ENCODE results near the gene MYCN.
"Not testable (repeated sequence)": the region's sequence is repeated elsewhere in the genome, so short reads cannot be mapped to it uniquely, and the experiment has no call there.

Gene MYCN

DNA sequence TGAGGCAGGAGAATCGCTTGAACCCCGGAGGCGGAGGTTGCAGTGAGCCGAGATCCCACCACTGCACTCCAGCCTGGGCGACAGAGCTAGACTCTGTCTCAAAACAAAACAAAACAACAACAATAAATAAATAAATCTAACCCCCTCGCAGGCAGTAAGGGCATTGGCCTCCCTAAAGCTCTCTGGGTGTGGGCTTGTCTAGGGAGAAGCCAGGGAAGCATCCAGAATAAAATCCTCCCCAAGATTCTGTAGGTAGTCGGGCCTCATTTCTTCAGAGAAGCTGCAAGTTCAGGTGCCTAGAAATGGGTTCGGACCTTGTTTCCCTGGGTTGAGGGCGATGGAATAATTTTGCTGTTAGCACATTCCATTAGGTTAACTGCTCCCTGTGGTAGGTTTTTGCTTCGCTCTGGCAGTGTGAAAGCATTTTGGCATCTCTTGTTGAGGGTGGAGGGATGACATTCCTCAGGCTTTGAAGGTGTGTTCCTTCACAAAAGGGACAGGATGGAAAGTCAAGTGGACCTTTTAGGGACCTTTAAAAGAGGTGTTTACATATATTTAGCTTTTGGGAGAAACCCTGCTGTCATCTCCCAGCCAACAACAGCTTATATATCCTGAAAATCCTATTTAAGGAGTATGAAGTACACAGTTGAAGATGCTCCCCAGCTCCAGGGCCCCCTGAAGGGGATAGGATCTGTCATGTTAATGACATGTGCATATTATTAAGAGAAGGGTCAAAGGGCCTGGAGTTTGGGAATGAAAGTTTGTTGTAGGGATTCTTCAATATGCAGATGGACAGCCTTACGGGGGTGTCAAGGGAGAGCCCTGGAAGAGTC is 17.7 kb downstream of the MYCN start:
- DNase-seq (ENCODE audit: low spot score): peak; percentile 95

DNA sequence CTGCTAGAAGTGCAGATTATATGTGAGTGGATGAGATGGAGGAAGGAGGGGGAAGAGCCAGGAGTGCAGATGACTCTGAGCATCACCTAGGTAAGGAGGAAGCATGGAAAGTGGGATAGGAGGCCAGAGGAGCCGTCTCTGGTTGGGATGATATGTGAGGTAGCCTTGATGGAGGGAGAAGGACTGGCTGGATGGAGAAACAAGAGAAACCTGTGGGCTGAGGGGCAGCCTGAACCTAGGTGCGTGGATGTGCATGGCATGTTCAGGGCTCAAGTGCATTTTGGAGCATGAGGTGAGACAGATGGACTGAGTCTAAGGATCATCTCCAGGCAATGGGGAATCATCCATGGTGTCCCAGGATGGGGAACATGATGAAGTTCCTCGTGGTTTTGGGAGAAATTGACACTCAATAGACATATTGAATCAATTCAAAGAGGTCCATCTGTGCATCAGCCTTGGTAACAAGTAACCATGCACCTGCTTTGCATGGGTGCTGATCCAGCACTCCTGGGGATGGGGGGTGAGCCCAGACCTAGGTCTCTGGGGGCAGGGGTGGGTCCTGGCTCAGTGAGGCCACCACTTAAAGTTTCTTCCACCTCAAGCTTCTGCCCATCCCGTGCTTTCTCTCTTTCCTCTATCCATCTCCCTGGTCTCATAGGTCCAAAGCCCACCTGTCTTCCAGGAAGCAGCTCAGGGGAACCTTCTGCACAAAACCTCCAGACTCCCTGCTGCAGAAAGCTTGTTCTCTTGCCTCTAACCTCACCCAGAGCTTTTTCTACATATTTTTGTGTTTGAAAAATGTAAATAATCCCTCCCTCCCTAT is 19.2 kb downstream of the MYCN start:
- peak; percentile 96 for DNase-seq (ENCODE audit: low spot score)

DNA sequence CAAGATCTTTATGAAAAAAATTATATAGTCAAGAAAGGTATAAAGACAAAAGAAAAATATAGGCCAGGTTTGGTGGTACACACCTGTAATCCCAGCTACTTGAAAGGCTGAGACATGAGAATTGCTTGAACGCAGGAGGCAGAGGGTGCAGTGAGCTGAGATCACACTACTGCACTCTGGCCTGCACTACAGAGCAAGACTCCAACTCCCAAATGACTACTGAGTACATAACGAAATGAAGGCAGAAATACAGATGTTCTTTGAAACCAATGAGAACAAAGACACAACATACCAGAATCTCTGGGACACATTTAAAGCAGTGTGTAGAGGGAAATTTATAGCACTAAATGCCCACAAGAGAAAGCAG is 19.8 kb downstream of the MYCN start:
- DNase-seq (ENCODE audit: low spot score): not testable (repeated sequence)

- DNase-seq (ENCODE audit: low spot score): peak; percentile 96
Observed at GRCh38 chr2:15963109-15963976, 23.0 kb downstream of the MYCN start.

GRCh38 chr2:15963977-15964670 is 23.8 kb downstream of the MYCN start:
- peak; percentile 96 for DNase-seq (ENCODE audit: low spot score)

DNA sequence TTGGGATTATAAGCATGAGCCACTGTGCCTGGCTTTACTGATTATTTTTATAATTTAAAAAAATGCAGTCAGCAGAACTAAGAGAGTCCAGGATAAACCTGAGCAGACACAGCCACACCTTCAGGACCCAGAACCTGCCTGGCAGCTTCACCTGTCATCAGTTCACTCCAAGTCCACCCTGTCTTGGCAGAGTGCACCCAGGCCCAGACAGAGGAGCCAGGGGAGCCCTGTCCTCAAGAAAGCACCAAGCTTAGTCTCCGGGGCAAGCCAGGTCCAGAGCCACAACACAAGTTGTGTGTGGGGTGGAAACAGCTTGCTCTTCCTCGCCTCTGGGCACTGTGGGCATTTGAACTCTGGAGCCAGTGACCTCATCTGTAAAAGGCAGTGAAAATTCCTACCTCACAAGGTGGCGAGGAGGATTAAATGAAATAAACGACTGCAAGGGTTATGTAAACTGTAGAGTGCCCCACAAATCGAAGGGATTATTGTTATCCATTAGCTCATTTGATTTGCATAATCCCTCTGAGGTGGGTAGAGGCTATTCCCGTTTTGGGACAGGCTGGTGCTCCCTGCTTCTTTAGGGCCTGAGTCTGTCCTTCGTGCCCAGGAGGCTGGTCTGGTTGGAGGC is 24.7 kb downstream of the MYCN start:
- DNase-seq (ENCODE audit: low spot score): peak; percentile 96

DNA sequence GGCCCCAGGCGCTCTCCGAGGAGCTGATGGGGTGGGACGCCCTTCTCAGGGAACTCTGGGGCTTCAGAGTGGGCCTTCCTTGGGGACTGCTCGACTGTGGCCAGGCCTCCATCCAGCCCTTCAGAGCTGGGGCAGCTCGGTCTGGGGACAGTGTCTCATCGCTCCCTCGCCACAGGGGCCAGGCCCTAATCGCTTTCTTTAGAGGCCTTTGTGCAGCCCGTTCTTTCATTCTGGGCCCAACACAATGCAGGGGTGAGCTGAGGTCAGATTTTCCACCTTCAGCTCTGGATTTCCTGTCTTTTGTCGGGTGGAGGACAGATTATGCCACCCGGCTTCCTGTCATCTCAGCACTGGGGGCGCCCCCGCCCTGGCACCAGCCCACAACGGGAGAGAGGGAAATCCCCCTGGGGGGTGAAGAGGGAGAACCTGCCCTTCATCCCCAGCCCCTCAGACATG is 25.2 kb downstream of the MYCN start:
- DNase-seq (ENCODE audit: low spot score): peak; percentile 96

GRCh38 chr2:15967415-15968279 is 27.3 kb downstream of the MYCN start:
- DNase-seq (ENCODE audit: low spot score): peak; percentile 96

DNA sequence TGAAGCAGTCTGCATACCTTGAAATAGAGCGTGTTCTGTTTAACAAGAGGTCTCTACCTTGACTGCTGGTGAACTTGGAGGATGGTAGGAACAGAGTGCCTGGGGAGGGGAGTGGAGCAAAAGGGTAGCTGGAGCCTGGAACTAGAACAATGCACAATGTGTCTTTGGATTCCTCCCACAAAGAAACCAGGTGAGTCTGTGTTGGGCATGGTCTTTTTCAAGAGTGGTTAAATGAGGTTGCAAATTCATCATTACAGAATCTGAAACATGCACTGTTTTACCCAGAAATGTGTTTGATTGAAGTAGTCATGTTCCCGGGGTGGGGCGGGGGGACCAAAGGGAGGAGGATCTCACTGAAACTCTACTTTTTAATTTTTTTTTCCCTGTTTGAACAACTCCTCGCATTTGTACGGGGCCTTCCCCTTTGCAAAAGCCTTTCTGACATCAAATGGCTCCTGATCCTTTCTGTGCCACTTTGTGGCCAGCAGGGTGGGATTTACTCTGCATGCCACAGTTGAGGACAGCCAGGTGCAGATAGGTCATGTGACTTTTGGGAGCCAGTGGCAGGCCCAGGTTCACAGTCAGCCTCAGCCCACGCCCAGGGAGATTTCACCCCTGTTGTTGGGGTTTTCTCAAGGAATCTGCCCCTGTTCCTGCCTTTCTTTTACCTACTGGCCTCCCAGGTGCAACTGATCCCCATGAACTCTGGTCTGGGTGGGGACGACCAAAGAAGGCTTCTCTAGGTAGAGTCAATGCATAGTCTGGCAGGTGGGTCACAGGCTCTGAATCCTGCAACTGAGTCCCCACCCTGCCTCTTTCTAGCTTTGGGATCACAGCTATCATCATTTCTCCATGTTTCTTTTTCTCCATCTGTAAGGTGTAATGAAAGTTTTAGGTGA is 28.2 kb downstream of the MYCN start:
- DNase-seq (ENCODE audit: low spot score): peak; percentile 96

DNA sequence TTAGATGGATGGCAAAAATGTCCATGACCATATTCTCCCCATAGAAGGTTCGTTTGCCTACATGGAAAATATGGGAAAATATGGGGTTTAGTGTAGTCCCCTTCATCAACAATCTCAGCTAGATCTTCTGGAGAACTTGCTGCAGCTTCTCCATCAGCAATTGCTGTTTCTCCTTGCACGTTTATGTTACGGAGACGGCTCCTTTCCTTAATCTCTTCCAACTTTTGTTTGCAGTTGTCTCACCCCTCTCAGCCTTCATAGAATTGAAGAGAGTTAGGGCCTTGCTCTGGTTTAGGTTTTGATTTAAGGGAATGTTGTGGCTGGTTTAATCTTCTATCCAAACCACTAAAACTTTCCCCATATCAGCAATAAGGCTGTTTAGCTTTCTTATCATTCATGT is 28.9 kb downstream of the MYCN start:
- DNase-seq (ENCODE audit: low spot score): peak; percentile 94

DNA sequence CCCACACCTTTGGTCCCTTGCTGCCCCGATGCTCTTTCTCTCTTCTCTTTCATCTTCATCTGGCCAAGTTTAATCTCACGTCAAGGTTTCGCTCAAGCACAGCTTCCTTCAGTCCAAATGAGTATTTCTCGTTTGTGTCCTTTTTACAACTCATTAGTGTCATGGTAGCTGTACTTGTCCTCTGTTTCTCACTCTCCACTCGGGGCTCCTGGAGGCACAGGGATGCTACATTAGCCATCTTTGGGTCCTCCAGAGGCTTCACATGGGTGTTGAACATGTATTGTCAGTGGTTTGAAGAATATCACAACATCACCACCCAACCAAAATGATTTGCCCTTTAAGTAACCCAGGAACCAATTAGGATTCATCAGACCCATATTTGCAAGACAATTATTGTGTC is 30.4 kb downstream of the MYCN start:
- no peak for DNase-seq (ENCODE audit: low spot score)

DNA sequence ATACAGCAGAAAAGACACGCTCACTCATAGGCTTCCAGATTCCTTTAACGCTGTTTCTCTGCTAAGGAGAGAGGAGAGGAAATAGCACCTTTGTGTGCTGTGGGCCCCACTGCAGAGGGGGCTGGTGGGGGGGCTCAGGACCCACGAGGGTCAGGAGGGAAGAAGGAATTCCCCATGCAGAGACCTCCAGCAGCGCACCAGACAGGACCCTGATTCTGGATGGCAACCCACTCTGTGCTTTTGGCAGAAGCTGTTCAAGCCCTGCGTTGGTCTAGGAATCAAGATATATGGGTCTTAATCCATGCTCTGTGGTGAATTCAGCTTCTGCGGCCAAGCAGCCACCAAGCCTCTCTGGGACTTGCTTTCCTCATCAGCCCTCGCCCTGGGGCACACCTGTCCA is 31.0 kb downstream of the MYCN start:
- no peak for DNase-seq (ENCODE audit: low spot score)

GRCh38 chr2:15971831-15972522 is 31.6 kb downstream of the MYCN start:
- DNase-seq (ENCODE audit: low spot score): peak; percentile 94

- DNase-seq (ENCODE audit: low spot score): peak; percentile 94
Observed at GRCh38 chr2:15973481-15974401, 33.4 kb downstream of the MYCN start.

DNA sequence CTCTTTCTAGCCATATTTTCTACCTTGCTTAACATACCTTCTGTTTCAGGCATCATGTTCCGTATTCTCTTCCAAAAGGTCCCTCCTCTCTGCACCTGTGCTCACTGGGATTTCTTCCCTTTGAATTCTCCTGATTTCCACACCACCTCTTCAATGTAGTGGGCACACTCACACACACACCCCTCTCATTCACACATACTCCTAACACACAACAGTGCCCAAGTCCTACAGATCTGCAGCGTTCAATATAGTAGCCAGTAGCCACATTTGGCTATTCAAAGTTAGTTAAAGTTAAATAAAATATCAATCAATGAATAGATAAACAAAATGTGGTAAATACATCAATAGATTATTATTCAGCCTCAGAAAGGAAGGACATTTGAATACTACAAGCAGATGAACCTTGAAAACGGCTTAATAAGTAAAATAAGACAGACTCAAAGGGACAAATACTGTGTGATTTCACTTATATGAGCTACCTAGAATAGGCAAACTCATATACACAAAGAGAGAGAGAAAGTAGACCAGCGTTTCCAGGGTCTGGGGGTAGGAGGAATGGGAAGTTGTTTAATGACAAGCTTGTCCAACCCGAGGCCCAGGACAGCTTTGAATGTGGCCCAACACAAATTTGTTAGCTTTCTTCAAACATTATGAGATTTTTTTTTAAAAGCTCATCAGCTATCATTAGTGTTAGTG is 34.4 kb downstream of the MYCN start:
- peak; percentile 95 for DNase-seq (ENCODE audit: low spot score)

DNA sequence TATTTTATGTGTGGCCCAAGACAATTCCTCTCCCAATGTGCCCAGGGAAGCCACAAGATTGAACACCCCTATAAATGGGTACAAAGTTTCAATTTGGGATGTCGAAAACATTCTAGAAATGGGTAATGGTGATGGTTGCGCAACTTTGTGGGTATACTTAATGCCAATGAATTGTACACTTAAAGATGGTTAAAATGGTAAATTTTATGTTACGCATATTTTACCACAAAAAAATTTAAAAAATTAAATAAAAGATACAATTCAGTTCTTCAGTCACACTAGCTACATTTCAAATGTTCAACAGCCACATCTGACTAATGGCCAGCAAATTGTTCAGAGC is 34.9 kb downstream of the MYCN start:
- DNase-seq (ENCODE audit: low spot score): no peak

All from SK-N-DZ (cell line).